HepG2 (cell line): ENCODE measurements around the gene DIP2C. TPM values are rescaled to one million over a fixed set of nuclear protein-coding genes. Genes with fewer than 3 reads are reported as not detected.

Experiments
- ATAC-seq: fragments of 200-7000 bp; cut with Tn5 transposase; 3 replicates; pipeline ENCODE4 v1.9.1; 2020; ENCODE audit warnings: mild to moderate bottlenecking, moderate library complexity
- BruUV-seq: library from RNA; stranded (reverse); fragments of 400-500 nt; replicated peaks from 2 replicates; lab custom pipeline; 2021; lab: Mats Ljungman, UMichigan
- CTCF ChIA-PET: fragments of 300-600 bp; formaldehyde crosslinking; extraction: SDS; loops from one replicate; lab custom pipeline; 2021; ENCODE audit warnings: low total read pairs, inconsistent platforms, low intra/inter-chr PET ratio; lab: Yijun Ruan, JAX
- POLR2A ChIA-PET: fragments of 350-600 bp; sonication (Branson Sonifier 250); formaldehyde crosslinking; loops from one replicate; lab custom pipeline; 2020; ENCODE audit warnings: antibody characterized with exemption, inconsistent platforms; lab: Yijun Ruan, JAX
- DNase-seq: peaks from one replicate; pipeline ENCODE4 v3.0.0-alpha.2; 2015; ENCODE audit warnings: low spot score
- FAIRE-seq: peaks from 3 replicates; lab custom pipeline; 2011; peaks lifted over from hg19 to GRCh38; lab: Jason Lieb, UNC
- H2AFZ ChIP-seq: one replicate; pipeline ENCODE4 v1.6.1; 2011; ENCODE audit warnings: low read length, inconsistent platforms
- H3K27ac ChIP-seq: fragments of 300-600 bp; 3 replicates; pipeline ENCODE4 v1.8.0; 2011; ENCODE audit warnings: mixed run types, mild to moderate bottlenecking, mixed read lengths, low read length, inconsistent platforms; ENCODE audit not compliant: insufficient read depth; ENCODE audit errors: extremely low read length
- H3K27me3 ChIP-seq, 2 experiments: fragments of 200-600 bp in 1 of 2; 2 replicates in 1 of 2; 3 replicates in 1 of 2; pipeline versions ENCODE4 v1.6.0 to v1.8.0; 2011; ENCODE audit warnings: low read length in 2 of 2, mild to moderate bottlenecking in 2 of 2, moderate library complexity in 2 of 2, inconsistent platforms in 1 of 2; ENCODE audit not compliant: insufficient read depth in 2 of 2, control insufficient read depth in 1 of 2
- H3K36me3 ChIP-seq, 2 experiments: fragments of 200-600 bp in 1 of 2; replicated peaks in 1 of 2; 2 replicates in 1 of 2; 3 replicates in 1 of 2; pipeline versions ENCODE4 v1.5.1 to v1.8.0; 2011; ENCODE audit warnings: low read length in 2 of 2, inconsistent platforms in 1 of 2; ENCODE audit not compliant: insufficient read depth in 2 of 2, control insufficient read depth in 1 of 2
- H3K4me1 ChIP-seq: 2 replicates; pipeline ENCODE4 v1.5.1; 2012; ENCODE audit warnings: low read length, inconsistent platforms; ENCODE audit not compliant: insufficient read depth
- H3K4me2 ChIP-seq: 2 replicates; pipeline ENCODE4 v1.6.0; 2011; ENCODE audit warnings: low read depth, low read length, inconsistent platforms
- H3K4me3 ChIP-seq, 3 experiments: fragments of 200-600 bp in 1 of 3; sonication (generic), shearing (Covaris generic) in 1 of 3; replicated peaks in 1 of 3; 2 replicates each; pipeline ENCODE4 v1.5.1; 2011 to 2016; ENCODE audit warnings: low read length in 3 of 3, inconsistent platforms in 2 of 3, low read depth in 2 of 3, mild to moderate bottlenecking in 2 of 3, control low read depth in 1 of 3, mixed read lengths in 1 of 3; ENCODE audit not compliant: insufficient read depth in 1 of 3
- H3K79me2 ChIP-seq: one replicate; pipeline ENCODE4 v1.6.1; 2011; ENCODE audit warnings: low read length, inconsistent platforms; ENCODE audit not compliant: insufficient read depth
- H3K9ac ChIP-seq: 2 replicates; pipeline ENCODE4 v1.6.0; 2011; ENCODE audit warnings: mild to moderate bottlenecking, low read depth, low read length, inconsistent platforms; ENCODE audit not compliant: insufficient read depth
- H3K9me3 ChIP-seq: 2 replicates; pipeline ENCODE4 v1.5.1; 2012; ENCODE audit warnings: mild to moderate bottlenecking, low read length
- H4K20me1 ChIP-seq: 2 replicates; pipeline ENCODE4 v1.6.0; 2011; ENCODE audit warnings: inconsistent platforms, mild to moderate bottlenecking, low read length, moderate library complexity; ENCODE audit not compliant: insufficient read depth
- MNT ChIP-seq: fragments of 450-650 bp; IDR thresholded peaks from 2 replicates; pipeline ENCODE4 v1.6.1; 2016
- NR2C2 ChIP-seq: sonication (generic); formaldehyde crosslinking; IDR thresholded peaks from 2 replicates; pipeline ENCODE4 v1.4.0; 2020; ENCODE audit warnings: missing genetic modification reagents, mild to moderate bottlenecking, moderate library complexity, borderline replicate concordance
- TAF15 ChIP-seq: fragments of 200-400 bp; formaldehyde crosslinking; IDR thresholded peaks from one replicate; pipeline ENCODE4 v1.6.1; 2018; ENCODE audit warnings: mild to moderate bottlenecking, low read depth, low read length; ENCODE audit not compliant: poor library complexity, severe bottlenecking
- ZNF558 ChIP-seq: sonication (generic); formaldehyde crosslinking; IDR thresholded peaks from 2 replicates; pipeline ENCODE4 v1.9.0; 2022; ENCODE audit warnings: mild to moderate bottlenecking, missing genetic modification reagents, borderline replicate concordance
- WGBS: methylation state at CpG from one replicate; pipeline ENCODE4 v1.1.6; 2017; ENCODE audit warnings: low lambda C conversion rate; 5-methylcytosine and 5-hydroxymethylcytosine counted together
- in situ Hi-C: cut with HindIII; loops from 2 replicates; pipeline ENCODE4 v1.10.0; 2017; ENCODE audit warnings: low pct_unique_long_range_greater_than_20kb; ENCODE audit not compliant: extremely low pct_ligation_motif_present
- intact Hi-C: fragments of 100-400 bp; cut with micrococcal nuclease; formaldehyde crosslinking; loops from one replicate; pipeline ENCODE4 v1.10.0; 2022; ENCODE audit not compliant: unreplicated experiment
- polyA plus RNA-seq, 8 experiments: library from polyadenylated mRNA; depleted of rRNA in 3 of 8; stranded (reverse) in 7 of 8; unstranded in 1 of 8; fragments of >200 nt; fragmentation: Illumina TruSeq in 4 of 8; extraction: Trizol in 4 of 8; gene quantifications; 2 replicates each; pipeline versions ENCODE4 v1.2.1 to v1.2.3, GENCODE V29; 2011 to 2016; ENCODE audit warnings: low read depth in 4 of 8, missing spikeins in 1 of 8, mixed read lengths in 1 of 8; ENCODE audit not compliant: insufficient read depth in 1 of 8
- total RNA-seq, 5 experiments: library from RNA; depleted of rRNA; stranded (reverse); fragments of >200 nt; fragmentation: Illumina TruSeq; extraction: Trizol; gene quantifications; 2 replicates each; pipeline ENCODE4 v1.2.3, GENCODE V29; 2016; ENCODE audit warnings: low read depth in 1 of 5

DIP2C gene
- total and polyA plus RNA-seq, 2 of the 13 experiments (the other 11 are each of a cell fraction or from before 2014, with no cell fraction given): 2.2 to 2.7 TPM

GRCh38 chr10:530717-531116 lies 158.8 kb downstream of the DIP2C start (continued):
- no peak for TF ChIP-seq NR2C2 (CRISPR knock-in tag)

- H3K4me2 ChIP-seq: no peak overlapping the region
- BruUV-seq: no TSS peak
- ChIA-PET POLR2A (no interaction called here), CTCF (no interaction called here)
- H3K4me1 ChIP-seq: peaks cover 17% of the 10 kb centered on the region
- in situ Hi-C loops (no loop called here), intact Hi-C loops (no loop called here)
- no peaks in the 10 kb centered on the region for H3K79me2 ChIP-seq
- H4K20me1 ChIP-seq: no peaks in the 10 kb centered on the region; the same call in 1 of the 2 replicates
- H3K9me3 ChIP-seq: no peaks in the 10 kb centered on the region
- WGBS: 95% methylated on average over 27 of the region's 27 CpGs
- DNase-seq: no peak
- no peak overlapping the region for H3K4me3 ChIP-seq
- no peak overlapping the region for H2AFZ ChIP-seq
- no peak overlapping the region for H3K27ac ChIP-seq
- H3K9ac ChIP-seq: no peak overlapping the region
- H3K36me3 ChIP-seq: no peaks in the 10 kb centered on the region
- no peaks in the 10 kb centered on the region for H3K27me3 ChIP-seq
- no peak for ATAC-seq
- TF ChIP-seq TAF15 (no peak), ZNF558 (CRISPR knock-in tag) (no peak), MNT (peak; percentile 32; the same call in 1 of the 2 replicates)
- no peak for FAIRE-seq
Measured at GRCh38 chr10:529468-530230, 159.8 kb downstream of the DIP2C start.
